Activated naive CD4-positive, alpha-beta T cell (primary cell): ENCODE results near the gene RPS25.
A peak's percentile ranks its signal among the peaks of the same experiment; 100 is the strongest.
"Not testable (repeated sequence)": the region's sequence is repeated elsewhere in the genome, so short reads cannot be mapped to it uniquely, and the experiment has no call there.

Experiments
- DNase-seq, 4 experiments: peaks; one replicate each; lab custom pipeline; 2025; lab: John Stamatoyannopoulos, UW

RPS25 gene

GRCh38 chr11:119038884-119039283 lies 20.7 kb upstream of the RPS25 start:
- no peak for DNase-seq

DNA sequence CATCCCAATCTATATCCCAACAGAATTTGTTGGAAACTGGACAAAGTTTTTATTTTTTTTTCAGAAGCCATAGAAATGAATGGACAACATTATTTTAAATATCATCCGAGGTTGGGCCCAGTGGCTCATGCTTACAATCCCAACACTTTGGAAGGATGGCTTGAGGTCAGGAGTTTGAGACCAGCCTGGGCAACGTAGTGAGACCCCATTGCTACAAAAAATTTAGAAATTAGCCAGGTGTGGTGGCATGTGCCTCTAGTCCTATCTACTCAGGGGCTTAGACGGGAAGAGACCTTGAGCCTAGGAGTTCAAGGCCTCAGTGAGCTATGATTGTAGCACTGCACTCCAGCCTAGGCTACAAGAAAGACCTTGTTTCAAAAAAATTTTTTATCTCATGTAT lies 16.7 kb upstream of the RPS25 start:
- no peak for DNase-seq

DNA sequence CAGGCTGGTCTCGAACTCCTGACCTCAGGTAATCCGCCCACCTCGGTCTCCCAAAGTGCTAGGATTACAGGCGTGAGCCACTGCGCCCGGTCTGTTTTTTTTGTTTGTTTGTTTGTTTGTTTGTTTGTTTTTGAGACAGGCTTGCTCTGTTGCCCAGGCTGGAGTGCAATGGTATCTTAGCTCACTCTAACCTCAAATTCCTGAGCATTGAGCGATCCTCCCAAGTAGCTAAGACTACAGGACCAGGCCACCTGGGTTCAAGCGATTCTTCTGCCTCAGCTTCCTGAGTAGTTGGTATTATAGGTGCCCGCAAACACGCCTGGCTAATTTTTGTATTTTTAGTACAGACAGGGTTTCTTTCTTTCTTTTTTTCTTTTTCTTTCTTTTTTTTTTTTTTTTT lies 15.3 kb upstream of the RPS25 start:
- not testable (repeated sequence) for DNase-seq

DNA sequence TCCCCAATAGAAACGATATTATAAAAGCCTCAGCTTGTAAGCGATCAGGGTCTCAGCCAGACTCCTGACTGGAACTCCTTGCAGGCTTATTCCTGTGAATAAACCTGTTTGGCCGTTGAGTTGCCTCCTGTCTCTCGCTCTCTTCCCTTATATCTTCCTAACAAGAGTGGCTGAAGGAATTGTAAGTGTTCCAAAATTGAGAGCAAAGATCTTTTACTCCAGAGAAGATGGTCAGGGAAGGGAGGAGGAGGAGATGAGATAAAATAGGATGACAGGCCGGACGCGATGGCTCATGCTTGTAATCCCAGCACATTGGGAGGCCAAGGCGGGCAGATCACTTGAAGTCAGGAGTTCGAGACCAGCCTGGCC lies 13.8 kb upstream of the RPS25 start:
- no peak for DNase-seq

GRCh38 chr11:119030329-119031047 lies 12.3 kb upstream of the RPS25 start, which contains the start of gene SLC37A4:
TSS of gene SLC37A4 (minus strand) at chr11:119030877.
- DNase-seq = peak; percentile 84 to 99 (median 97)

- peak in 1 of 4 experiments; percentile 30 for DNase-seq
Measured at GRCh38 chr11:119030029-119030328, 11.8 kb upstream of the RPS25 start.

DNA sequence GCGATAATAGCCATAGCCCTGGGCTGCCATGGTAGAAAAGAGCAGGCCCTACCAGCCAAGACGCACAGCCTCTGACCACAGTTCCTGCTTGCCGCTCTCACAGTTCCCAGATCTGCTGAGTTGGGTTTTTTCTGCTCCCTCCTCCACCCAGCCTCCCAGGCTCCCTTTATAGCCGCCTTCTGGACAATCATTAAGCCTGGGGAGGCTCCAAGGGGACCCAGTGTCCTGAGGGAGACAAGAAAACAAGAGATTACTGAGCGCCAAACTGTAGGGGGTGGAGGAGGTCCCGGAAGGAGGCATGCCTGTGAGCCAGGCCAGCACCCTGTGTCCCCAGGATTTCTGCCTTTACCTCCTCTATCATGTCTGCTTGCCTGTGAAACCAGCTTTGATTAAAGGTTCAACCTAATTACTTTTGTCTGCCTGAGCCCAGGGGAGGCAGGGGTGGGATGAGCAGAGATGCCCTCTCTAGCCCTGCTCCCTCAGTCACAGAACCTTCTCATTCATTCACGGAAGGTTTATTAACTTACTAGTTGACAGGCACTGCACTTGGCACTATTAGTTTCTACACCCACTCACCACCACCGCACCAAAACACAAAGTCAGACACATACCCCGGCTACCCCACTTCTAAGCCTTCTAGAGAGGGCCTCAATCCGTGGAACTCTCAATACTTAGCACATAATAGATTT lies 11.3 kb upstream of the RPS25 start:
- DNase-seq = no peak

- DNase-seq = no peak
Measured at GRCh38 chr11:119029069-119029339, 10.9 kb upstream of the RPS25 start.

GRCh38 chr11:119028346-119029068 lies 10.4 kb upstream of the RPS25 start:
- DNase-seq = no peak

- DNase-seq = no peak
Measured at GRCh38 chr11:119027561-119028345, 9.6 kb upstream of the RPS25 start.

- DNase-seq = no peak
Measured at GRCh38 chr11:119026970-119027369, 8.8 kb upstream of the RPS25 start.

GRCh38 chr11:119025978-119026766 lies 8.0 kb upstream of the RPS25 start:
- no peak for DNase-seq

- DNase-seq = no peak
Measured at GRCh38 chr11:119025541-119025940, 7.4 kb upstream of the RPS25 start.

DNA sequence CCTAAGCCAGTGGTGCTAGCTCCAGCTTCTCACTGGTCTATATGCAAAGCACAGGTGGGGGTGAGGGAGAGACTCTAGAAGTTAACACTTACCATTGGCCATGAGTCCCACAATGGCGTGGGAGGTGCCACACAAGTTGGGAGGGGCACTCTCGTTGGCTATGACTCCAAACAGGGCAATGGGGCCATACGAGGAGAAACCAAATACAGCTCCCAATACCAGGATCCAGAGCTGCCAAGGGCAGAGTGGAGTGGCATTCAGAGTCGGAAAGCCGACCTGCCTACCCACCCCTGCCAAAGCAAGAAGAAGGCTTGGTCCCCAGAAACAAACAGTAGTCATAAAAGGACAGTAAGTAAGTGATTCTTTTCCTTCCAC lies 6.9 kb upstream of the RPS25 start:
- DNase-seq = no peak

DNA sequence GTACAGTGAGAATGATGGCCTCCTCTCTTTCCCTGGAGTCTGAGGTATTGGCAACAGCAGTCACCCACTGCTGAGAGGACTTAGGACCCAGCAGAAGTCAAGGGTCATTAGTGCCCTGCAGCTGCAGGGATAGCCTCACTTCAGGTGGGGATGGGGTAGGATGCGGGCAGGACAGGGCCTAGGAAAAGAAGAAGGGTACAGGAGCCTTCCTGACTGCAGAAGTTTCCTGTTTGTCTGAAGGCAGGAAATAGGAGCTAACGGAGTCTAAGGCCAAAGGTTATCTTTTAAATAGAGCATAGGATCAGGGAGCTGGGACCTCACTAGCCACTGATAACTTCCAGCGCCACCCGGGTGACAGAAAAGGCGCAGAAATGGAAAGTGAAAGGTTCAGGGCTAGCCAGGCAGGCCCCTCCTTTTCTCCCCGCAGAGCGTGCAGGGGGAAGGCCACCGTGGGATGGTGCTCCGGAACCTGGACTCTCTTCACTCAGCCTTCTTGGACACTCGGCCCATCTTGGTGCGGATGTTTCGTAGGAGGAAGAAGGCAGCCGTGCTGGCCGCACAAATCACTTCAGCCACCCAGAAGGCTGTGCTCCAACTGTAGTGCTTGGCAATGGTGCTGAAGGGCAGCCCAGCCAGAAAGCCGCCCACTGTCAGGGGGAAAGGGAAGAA lies 6.4 kb upstream of the RPS25 start:
- no peak for DNase-seq

DNA sequence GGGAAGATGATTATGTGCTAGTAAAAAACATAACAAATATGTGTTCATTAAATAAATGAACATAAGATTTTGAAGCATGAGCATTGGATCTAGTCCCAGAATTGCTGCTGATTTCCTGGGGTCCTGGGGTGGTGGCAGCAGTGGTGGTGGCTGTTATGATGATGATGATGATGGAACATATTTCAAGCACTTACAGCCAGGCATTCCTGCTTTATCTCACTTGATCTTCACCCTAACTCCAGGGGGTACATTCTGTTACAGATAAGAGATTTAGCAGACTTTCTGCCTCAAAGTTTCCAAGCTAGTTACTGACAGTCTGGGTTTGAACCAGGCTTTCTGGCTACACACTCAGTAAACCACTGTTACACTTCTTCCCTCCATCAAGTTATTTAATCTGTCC lies 5.6 kb upstream of the RPS25 start:
- DNase-seq = no peak

- DNase-seq = no peak
Measured at GRCh38 chr11:119021631-119022030, 3.5 kb upstream of the RPS25 start.

- no peak for DNase-seq
Measured at GRCh38 chr11:119019996-119020395, 1.9 kb upstream of the RPS25 start.

DNA sequence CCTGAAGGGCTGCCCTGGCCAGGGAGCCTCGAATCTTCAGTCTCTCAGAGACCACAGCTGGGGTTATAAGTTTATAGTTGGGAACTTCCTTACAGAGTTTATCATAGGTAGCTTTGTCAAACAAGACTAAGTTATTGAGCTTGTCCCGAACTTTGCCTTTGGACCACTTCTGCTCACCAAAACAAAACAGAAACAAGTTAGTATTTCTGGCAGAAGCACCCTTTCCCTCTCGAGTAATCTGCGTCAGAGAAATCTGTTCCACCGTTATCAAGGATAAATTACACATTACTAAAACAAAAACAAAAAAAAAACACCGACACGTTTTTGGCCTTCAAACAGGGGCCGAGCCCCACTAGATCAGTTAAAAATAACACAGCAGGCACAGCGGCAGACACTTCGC lies 766 bp downstream of the RPS25 start:
- not testable (repeated sequence) for DNase-seq

DNA sequence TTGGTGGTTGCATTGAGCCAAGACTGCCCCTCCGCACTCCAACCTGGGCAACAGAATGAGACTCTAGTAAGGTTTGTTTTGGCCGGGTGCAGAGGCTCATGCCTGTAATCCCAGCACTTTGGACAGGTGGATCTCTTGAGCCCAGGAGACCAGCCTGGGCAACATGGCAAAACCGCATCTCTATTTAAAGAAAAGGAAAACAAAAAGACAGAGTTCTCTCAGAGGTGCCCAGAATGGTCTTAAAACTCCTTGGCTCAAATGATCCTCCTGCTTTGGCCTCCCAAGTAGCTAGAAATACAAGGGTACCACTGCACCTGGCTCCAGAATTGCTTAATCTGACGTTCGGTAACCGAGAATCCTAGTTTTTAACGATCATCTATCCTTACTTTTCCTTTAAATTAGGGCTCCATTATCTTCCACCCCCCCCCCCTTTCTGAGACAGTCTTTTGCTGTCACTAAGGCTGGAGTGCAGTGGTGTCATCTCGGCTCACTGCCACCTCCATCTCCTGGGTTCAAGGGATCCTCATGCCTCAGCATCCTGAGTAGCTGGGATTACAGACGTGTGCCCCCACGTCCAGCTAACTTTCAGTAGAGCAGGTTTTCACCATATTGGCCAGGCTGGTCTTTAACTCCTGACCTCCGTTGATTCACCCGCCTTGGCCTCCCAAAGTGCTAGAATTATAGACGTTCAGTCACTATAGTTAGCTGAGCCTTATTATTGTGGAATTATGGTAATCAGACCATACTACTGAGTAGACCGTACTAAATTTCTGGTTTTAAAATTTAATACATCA lies 1.7 kb downstream of the RPS25 start:
- DNase-seq = no peak
